ENCODE measurements around the gene PPP2R2D. TPM values are rescaled to one million over a fixed set of nuclear protein-coding genes. Genes with fewer than 3 reads are reported as not detected.

The PPP2R2D gene
- total RNA-seq, 1 donor: 24.2 TPM

- no peak for TF ChIP-seq CTCF (IDR thresholded peaks at IDR 0.05; ENCODE audit: insufficient read depth, low read length)
- H3K4me3 ChIP-seq (ENCODE audit: low read depth, low read length): no peak overlapping the region
- no peak for DNase-seq (ENCODE audit: low read depth)
Measured at GRCh38 chr10:131963811-131964210, 63.0 kb downstream of the PPP2R2D start.

DNA sequence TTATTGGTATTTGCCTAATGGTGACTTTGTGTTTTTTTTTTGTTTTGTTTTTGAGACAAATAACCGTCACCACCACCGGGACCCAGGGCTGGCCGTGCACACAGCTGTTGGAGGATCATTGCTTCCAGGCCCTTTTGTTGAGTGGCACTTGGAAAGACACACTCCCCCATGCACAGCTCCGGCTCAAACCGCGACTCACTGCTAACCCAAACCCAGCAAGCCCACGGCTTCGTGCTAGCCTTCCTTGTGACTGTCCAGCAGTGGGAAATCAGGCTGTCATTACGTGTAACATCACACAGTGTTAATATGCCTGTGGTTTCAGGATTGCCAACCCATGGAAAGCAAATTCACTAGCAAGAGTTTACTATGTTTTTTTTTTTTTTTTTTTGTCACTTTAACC is 63.5 kb downstream of the PPP2R2D start:
- H3K4me3 ChIP-seq (ENCODE audit: low read depth, low read length): no peak overlapping the region
- DNase-seq (ENCODE audit: low read depth): no peak
- no peak for TF ChIP-seq CTCF (IDR thresholded peaks at IDR 0.05; ENCODE audit: insufficient read depth, low read length)

DNA sequence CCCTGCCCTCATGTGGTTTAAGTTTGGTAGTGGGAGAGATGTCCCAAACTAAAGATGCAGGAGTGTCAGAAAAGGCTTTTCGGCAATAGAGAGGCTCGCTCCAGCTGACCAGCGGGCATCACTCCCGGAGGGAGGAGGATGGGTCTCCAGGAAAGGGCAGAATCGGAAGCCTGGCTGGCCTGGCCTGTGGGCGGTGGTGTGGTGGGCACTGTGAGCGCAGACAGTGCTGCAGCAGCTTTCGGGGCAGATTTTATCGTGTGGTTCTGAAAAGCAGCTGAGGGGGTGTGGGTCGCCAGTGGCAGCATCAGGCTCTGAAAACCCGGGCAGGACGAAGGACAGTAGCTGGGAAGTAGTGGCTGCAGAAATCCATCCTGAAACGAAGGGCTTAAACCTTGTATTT is 68.1 kb downstream of the PPP2R2D start:
- no peak for DNase-seq (ENCODE audit: low read depth)
- no peak for TF ChIP-seq CTCF (IDR thresholded peaks at IDR 0.05; ENCODE audit: insufficient read depth, low read length)
- no peak overlapping the region for H3K4me3 ChIP-seq (ENCODE audit: low read depth, low read length)

- no peak for TF ChIP-seq CTCF (IDR thresholded peaks at IDR 0.05; ENCODE audit: insufficient read depth, low read length)
- DNase-seq (ENCODE audit: low read depth): no peak
- H3K4me3 ChIP-seq (ENCODE audit: low read depth, low read length): no peak overlapping the region
Measured at GRCh38 chr10:131970946-131971345, 70.1 kb downstream of the PPP2R2D start.

GRCh38 chr10:131971591-131971990 is 70.8 kb downstream of the PPP2R2D start:
- no peak for DNase-seq (ENCODE audit: low read depth)
- TF ChIP-seq CTCF (IDR thresholded peaks at IDR 0.05; ENCODE audit: insufficient read depth, low read length): no peak
- H3K4me3 ChIP-seq (ENCODE audit: low read depth, low read length): no peak overlapping the region

- no peak overlapping the region for H3K4me3 ChIP-seq (ENCODE audit: low read depth, low read length)
- TF ChIP-seq CTCF (IDR thresholded peaks at IDR 0.05; ENCODE audit: insufficient read depth, low read length): no peak
- peak; percentile 28 for DNase-seq (ENCODE audit: low read depth)
Measured at GRCh38 chr10:131972474-131973071, 71.8 kb downstream of the PPP2R2D start.

All from fibroblast of the aortic adventitia (primary cell).